GM18858 (cell line): ENCODE results near the gene MOCS2.
A peak's percentile ranks its signal among the peaks of the same experiment; 100 is the strongest.
"Not testable (repeated sequence)": the region's sequence is repeated elsewhere in the genome, so short reads cannot be mapped to it uniquely, and the experiment has no call there.

ENCODE experiments used
- ATAC-seq: cut with Tn5 transposase; IDR thresholded peaks from one replicate; pipeline ENCODE4 v1.9.1; 2021; ENCODE audit not compliant: unreplicated experiment

MOCS2 gene, protein sequence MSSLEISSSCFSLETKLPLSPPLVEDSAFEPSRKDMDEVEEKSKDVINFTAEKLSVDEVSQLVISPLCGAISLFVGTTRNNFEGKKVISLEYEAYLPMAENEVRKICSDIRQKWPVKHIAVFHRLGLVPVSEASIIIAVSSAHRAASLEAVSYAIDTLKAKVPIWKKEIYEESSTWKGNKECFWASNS

GRCh38 chr5:53109443-53110127, at the start of gene MOCS2:
Gene MOCS2 (minus strand): TSS chr5:53109757. CDS start chr5:53107174, 2,583 bp downstream.
- ATAC-seq: peak; percentile 94

- no peak for ATAC-seq
These were observed 42.3 kb upstream of the MOCS2 start for GRCh38 chr5:53151713-53152458.

GRCh38 chr5:53133020-53133419, 23.5 kb upstream of the MOCS2 start:
- ATAC-seq: no peak

DNA sequence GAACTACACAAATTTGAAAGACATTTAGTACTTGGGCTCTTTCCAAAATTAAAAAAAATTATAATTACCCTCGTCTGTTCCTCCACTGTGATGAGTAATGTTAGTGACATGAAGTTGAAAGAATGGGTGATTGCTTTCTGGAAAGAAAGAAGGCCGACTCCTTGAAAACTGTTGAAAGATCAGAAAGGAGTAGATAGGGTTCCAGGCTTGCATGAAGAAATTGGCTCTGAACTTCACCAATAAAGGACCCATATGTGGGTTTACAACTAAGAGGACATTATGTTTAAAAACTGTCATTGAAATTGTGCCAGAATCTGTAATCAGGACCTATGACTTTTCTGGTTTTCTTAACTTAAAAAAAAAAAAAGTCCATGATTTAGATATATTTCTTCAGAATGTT, 20.7 kb upstream of the MOCS2 start:
- ATAC-seq: no peak

DNA sequence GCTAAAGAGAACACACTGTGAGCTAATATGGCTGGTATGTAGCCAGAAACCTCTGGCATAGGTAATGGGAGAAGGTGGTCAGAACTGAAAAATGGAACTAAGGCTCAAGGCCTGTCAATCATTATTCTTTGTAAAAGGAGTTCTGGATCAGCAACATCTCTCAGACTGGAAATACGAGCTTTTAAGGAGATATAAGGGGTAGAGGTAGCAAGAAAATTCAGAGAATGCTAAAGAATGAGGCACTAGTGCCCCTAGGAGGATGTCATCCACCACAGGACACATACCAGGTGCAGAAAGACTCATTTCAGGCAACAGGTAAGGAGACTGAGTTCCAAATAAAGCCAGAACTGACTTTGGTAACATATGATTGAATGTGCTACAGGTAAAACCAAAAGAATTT, 18.9 kb upstream of the MOCS2 start:
- ATAC-seq: no peak

GRCh38 chr5:53127107-53127506, 17.6 kb upstream of the MOCS2 start:
- no peak for ATAC-seq

DNA sequence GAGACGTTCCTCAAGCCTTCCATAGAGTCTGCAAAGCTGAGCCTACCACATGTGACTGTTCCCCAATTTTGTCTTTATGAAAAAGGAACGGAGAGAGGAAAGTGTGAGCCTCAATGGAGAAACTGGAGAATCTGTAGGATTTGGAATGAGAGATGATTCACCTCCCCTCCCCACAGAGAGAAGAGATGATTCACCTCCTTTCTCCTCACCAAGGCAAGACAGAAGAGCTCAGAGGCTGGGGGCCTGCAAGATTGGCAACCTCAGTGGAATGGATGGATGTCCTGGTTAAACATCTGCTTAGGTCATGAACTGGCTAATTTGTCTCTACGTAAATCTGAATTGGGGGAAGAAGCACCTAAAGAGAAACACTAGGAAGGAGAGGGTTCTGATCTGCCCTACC, 17.0 kb upstream of the MOCS2 start:
- ATAC-seq: no peak

DNA sequence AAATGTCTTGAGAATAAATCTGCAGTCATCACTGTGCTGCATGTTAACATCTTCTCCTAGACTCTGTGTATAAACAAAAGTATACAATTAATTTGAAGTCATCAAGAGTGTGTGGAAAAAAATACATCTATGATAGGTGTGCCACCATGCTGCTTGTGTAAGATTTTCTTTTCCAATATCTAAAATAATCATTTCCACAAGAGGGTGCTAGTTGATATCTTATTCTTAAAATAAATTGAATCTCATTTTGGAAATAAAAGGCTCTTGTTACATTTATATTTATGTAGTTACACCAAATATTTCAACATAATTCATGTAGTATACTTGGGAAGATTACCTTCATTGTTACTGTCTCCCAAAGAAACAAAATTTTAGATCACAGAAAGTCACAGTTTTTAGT, 14.1 kb upstream of the MOCS2 start:
- no peak for ATAC-seq

GRCh38 chr5:53120165-53120564, 10.6 kb upstream of the MOCS2 start:
- ATAC-seq: no peak

GRCh38 chr5:53118879-53119278, 9.3 kb upstream of the MOCS2 start:
- no peak for ATAC-seq

DNA sequence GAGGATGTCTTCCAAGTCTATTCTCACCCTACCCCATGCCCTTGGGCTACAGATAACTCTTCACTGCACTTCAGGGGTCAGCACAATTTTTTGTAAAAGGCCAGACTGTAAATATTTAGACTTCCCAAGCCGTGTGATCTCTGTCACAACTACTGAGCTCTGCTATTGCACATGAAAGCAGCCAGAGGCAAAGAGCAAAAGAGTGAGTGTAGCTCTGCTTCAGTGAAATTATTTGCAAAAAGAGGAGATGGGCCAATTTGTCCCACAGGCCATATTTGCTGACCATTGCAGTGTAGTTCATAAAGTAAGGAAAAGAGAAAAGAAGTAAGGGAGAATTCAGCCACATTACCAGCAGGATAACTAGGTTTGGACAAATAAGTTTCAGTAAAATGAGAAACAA, 7.0 kb upstream of the MOCS2 start:
- ATAC-seq: no peak

- ATAC-seq: no peak
These were observed 5.4 kb upstream of the MOCS2 start for GRCh38 chr5:53114988-53115387.

GRCh38 chr5:53113947-53114346, 4.4 kb upstream of the MOCS2 start:
- no peak for ATAC-seq

DNA sequence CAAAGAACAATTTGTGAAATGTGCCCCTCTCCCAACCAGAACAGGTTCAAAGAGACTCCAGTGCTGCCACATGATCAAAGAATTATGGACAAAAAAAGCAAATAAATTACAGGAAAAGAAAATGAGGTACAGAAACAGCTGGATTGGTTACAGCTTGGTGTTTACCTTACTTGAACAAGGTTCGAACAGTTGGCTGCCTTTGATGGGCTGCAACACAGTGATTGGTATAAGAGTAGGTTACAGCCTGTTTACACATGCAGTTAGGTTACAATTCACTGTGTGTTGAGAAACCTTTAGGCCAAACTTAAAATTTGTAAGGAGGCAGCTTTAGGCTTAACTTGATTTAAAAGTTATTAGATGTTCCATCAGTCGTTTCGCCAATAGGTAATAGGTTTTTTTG, 3.4 kb upstream of the MOCS2 start:
- ATAC-seq: no peak

DNA sequence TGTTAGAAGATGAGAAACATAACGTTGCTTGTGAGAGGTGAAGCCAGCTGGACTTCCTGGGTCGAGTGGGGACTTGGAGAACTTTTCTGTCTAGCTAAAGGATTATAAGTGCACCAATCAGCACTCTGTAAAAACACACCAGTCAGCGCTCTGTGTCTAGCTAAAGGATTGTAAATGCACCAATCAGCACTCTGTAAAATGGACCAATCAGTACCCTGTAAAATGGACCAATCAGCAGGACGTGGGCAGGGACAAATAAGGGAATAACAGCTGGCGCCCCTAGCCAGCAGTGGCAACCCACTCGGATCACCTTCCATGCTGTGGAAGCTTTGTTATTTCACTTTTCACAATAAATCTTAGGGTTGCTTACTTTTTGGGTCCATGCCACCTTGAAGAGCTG, 2.8 kb upstream of the MOCS2 start:
- ATAC-seq: not testable (repeated sequence)

- ATAC-seq: no peak
These were observed 1.6 kb upstream of the MOCS2 start for GRCh38 chr5:53111139-53111538.

DNA sequence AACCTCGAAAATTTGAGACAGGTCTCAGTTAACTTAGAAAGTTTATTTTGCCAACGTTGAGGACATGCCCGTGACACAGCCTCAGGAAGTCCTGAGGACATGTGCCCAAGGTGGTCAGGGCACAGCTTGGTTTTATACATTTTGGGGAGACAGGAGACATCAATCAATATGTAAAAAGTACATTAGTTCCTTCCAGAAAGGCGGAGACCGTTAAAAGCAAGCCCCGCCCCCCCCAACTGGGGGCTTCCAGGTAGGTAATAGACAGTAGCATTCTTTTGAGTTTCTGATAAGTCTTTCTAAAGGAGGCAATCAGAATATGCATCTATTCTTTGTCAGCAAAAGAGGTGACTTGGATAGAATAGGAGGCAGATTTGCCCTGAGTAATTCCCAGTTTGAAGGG, 599 bp upstream of the MOCS2 start:
- no peak for ATAC-seq

DNA sequence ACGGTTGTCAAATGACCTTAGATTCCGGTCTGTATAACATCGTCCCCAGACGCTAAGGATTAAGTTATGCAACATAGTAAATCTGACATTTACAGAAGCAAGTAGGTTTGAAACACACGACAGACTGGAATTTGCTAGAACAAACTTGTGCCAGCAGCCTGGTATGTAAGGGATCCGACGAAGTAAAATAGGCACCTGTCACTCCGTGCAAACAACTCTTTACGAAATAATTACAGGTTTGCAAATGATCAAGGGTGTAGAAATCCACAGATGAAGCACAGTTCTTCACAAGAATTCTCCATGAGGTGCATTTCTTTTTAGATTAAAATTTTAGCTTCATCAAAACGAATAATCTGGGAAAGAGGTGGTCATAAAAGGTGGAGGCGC, 508 bp downstream of the MOCS2 start:
- ATAC-seq: peak; percentile 13

GRCh38 chr5:53105611-53106300, 3.8 kb downstream of the MOCS2 start:
- ATAC-seq: no peak

DNA sequence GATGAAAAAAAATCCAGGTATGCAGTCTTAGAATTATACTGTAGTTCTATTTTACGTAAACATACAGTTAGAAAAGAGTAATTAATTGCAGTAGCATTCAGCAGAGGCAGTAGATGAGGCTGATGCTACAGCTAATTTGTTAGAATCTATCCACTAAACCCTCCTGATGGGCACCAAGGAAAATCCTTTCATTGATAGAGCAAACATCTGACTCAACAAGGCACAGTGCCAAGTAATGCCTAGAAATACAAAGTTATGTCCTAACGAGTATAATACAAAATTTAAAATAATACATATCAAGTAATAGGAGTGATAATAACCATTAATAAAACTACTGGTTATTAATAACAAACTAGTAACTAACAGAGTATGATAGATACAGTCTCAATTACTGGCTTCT, 9.0 kb downstream of the MOCS2 start:
- no peak for ATAC-seq

DNA sequence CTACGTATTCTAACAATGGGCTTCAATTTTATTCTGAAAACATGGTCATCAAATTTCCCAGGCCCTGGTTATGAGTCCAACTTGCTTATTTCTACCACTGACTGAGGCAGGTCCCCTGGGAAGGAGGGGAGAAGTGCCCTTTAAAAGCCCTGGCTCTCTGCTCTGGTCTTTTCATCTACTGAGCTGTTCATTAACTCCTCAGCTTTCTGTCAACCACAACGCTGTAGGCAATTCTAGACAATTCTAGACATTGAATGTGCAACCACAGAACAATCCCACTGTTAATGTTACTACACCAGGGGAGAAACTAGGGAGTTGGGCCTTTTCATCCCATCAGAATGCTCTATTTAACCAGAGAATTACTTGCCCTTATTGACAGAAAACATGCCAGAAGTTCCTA, 10.0 kb downstream of the MOCS2 start:
- ATAC-seq: no peak
